HG02610 (cell line): ENCODE measurements around the gene PTPRR.
"Not testable (repeated sequence)": the region's sequence is repeated elsewhere in the genome, so short reads cannot be mapped to it uniquely, and the experiment has no call there.

Experiments
- ATAC-seq: cut with Tn5 transposase; IDR thresholded peaks from one replicate; pipeline ENCODE4 v1.9.1; 2021; ENCODE audit warnings: mild to moderate bottlenecking, moderate library complexity; ENCODE audit not compliant: unreplicated experiment

Gene PTPRR

GRCh38 chr12:70842136-70842535 lies 78.4 kb downstream of the PTPRR start:
- no peak for ATAC-seq

- ATAC-seq: no peak
Measured at GRCh38 chr12:70840656-70841350, 79.7 kb downstream of the PTPRR start.

- no peak for ATAC-seq
Measured at GRCh38 chr12:70839544-70839943, 81.0 kb downstream of the PTPRR start.

GRCh38 chr12:70838127-70838526 lies 82.4 kb downstream of the PTPRR start:
- no peak for ATAC-seq

GRCh38 chr12:70837026-70837425 lies 83.5 kb downstream of the PTPRR start:
- ATAC-seq: no peak

- ATAC-seq: no peak
Measured at GRCh38 chr12:70835948-70836347, 84.6 kb downstream of the PTPRR start.

GRCh38 chr12:70831543-70831942 lies 89.0 kb downstream of the PTPRR start:
- no peak for ATAC-seq

- no peak for ATAC-seq
Measured at GRCh38 chr12:70830221-70831061, 90.1 kb downstream of the PTPRR start.

- ATAC-seq: no peak
Measured at GRCh38 chr12:70829070-70829469, 91.5 kb downstream of the PTPRR start.

- no peak for ATAC-seq
Measured at GRCh38 chr12:70828351-70828750, 92.2 kb downstream of the PTPRR start.

- no peak for ATAC-seq
Measured at GRCh38 chr12:70826156-70826555, 94.4 kb downstream of the PTPRR start.

- ATAC-seq: no peak
Measured at GRCh38 chr12:70824511-70824910, 96.0 kb downstream of the PTPRR start.

GRCh38 chr12:70823182-70823976 lies 97.2 kb downstream of the PTPRR start:
- ATAC-seq: no peak

GRCh38 chr12:70822412-70822811 lies 98.1 kb downstream of the PTPRR start:
- ATAC-seq: no peak

GRCh38 chr12:70815971-70816391 lies 104.6 kb downstream of the PTPRR start:
- no peak for ATAC-seq

GRCh38 chr12:70815056-70815455 lies 105.5 kb downstream of the PTPRR start:
- ATAC-seq: no peak

- no peak for ATAC-seq
Measured at GRCh38 chr12:70813559-70813958, 107.0 kb downstream of the PTPRR start.

GRCh38 chr12:70812136-70812535 lies 108.4 kb downstream of the PTPRR start:
- ATAC-seq: no peak

GRCh38 chr12:70809887-70810286 lies 110.7 kb downstream of the PTPRR start:
- no peak for ATAC-seq

GRCh38 chr12:70807993-70808392 lies 112.5 kb downstream of the PTPRR start:
- ATAC-seq: not testable (repeated sequence)

GRCh38 chr12:70806827-70807226 lies 113.7 kb downstream of the PTPRR start:
- no peak for ATAC-seq
